Endothelial cell of umbilical vein (primary cell): ENCODE measurements around the gene ABHD11.

Source experiments
- GATA2 ChIP-seq: IDR thresholded peaks from 2 replicates; pipeline ENCODE4 v1.7.0; 2011; ENCODE audit warnings: low read depth, mild to moderate bottlenecking, moderate library complexity, mixed read lengths, low read length; ENCODE audit not compliant: insufficient read length, insufficient read depth
- POLR2AphosphoS5 ChIP-seq: IDR thresholded peaks from 2 replicates; pipeline ENCODE4 v1.6.1; 2012; ENCODE audit warnings: low read depth, mild to moderate bottlenecking, control low read depth, low read length, moderate library complexity; ENCODE audit not compliant: insufficient read depth
- TF ChIP-seq, protein P1 (sequence below), 2 donors: IDR thresholded peaks; 1 replicate in 1 of 2; 2 replicates in 1 of 2; pipeline ENCODE4 v1.5.1; 2011; ENCODE audit warnings: low read length in 2 of 2, mild to moderate bottlenecking in 2 of 2, moderate library complexity in 2 of 2, control low read depth in 1 of 2, inconsistent platforms in 1 of 2, low read depth in 1 of 2; ENCODE audit not compliant: insufficient read depth in 1 of 2; ENCODE audit errors: extremely low read depth in 1 of 2

DNA sequence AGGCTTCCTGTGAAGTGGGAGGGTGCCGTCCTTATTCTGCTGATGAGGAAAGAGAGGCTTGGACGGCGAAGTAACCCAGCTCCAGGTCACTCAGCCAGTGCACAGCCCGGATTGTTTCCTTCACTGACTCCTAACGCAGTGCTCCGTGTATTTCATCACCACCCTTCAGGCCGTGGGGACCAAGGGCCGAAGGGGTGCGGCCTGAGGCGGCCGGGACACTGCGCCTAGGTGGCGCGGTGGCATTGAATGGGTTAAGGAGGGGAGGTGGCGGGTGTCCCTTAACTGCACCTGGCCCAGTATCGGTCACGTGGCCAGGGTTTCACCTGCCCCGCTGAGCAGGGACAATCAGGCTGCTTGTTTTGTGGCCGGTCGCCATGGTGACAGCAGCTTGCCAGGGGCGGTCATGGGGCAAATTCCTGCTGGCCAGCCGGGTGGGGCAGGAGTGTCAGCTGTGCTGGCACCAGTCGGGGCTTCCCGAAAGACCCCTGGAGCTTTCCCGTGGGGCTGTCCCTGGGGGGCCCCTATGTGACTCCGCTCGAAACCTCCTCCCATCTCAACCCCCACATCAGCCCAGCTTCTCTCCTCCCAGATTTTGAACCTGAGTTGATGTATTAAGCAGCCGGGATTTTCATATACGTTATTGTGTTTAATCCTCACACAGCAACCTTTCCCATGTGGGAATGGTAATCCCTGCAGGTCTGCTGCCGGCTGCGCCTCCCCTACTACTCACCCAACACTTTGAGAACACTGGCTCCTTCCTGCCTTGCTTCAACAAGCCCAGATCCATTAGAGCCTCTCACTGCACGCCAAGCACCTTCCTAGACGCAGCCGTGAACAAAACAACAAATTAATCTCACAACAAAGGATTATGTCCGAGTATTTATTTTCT lies 4.4 kb upstream of the ABHD11 start:
- TF ChIP-seq, protein P1, sequence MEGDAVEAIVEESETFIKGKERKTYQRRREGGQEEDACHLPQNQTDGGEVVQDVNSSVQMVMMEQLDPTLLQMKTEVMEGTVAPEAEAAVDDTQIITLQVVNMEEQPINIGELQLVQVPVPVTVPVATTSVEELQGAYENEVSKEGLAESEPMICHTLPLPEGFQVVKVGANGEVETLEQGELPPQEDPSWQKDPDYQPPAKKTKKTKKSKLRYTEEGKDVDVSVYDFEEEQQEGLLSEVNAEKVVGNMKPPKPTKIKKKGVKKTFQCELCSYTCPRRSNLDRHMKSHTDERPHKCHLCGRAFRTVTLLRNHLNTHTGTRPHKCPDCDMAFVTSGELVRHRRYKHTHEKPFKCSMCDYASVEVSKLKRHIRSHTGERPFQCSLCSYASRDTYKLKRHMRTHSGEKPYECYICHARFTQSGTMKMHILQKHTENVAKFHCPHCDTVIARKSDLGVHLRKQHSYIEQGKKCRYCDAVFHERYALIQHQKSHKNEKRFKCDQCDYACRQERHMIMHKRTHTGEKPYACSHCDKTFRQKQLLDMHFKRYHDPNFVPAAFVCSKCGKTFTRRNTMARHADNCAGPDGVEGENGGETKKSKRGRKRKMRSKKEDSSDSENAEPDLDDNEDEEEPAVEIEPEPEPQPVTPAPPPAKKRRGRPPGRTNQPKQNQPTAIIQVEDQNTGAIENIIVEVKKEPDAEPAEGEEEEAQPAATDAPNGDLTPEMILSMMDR (IDR thresholded peaks at IDR 0.05; ENCODE audit: extremely low read depth in 1 of 2, insufficient read depth in 1 of 2, low read depth in 1 of 2, low read length in 2 of 2), result no peak
- no peak for TF ChIP-seq GATA2
- no peak for TF ChIP-seq POLR2AphosphoS5
